Panc1 (cell line): ENCODE measurements around the gene PMP22. TPM values are rescaled to one million over a fixed set of nuclear protein-coding genes. Genes with fewer than 3 reads are reported as not detected.

Experiments used
- ATAC-seq: fragments of 200-7000 bp; cut with Tn5 transposase; 2 replicates; pipeline ENCODE4 v1.9.1; 2020; ENCODE audit warnings: mild to moderate bottlenecking, moderate library complexity
- Bru-seq: library from RNA; stranded (reverse); fragments of 400-500 nt; gene quantifications from one replicate; lab custom pipeline; 2021; lab: Mats Ljungman, UMichigan
- BruChase-seq, 2 experiments: library from RNA; stranded (reverse); fragments of 400-500 nt; gene quantifications; one replicate each; lab custom pipeline; 2021; lab: Mats Ljungman, UMichigan
- BruUV-seq: library from RNA; stranded (reverse); fragments of 400-500 nt; replicated peaks from 2 replicates; lab custom pipeline; 2021; lab: Mats Ljungman, UMichigan
- CTCF ChIA-PET: fragments of 300-600 bp; sonication (Branson Sonifier 250); formaldehyde crosslinking; loops from one replicate; lab custom pipeline; 2022; ENCODE audit warnings: antibody characterized with exemption; lab: Charles Lee
- POLR2A ChIA-PET: fragments of 300-600 bp; sonication (Branson Sonifier 250); formaldehyde crosslinking; loops from one replicate; lab custom pipeline; 2022; ENCODE audit warnings: antibody characterized with exemption; lab: Charles Lee
- DNase-seq: peaks from one replicate; pipeline ENCODE4 v3.0.0-alpha.2; 2010; ENCODE audit warnings: low read depth, low spot score
- H3K27ac ChIP-seq: 2 replicates; pipeline ENCODE4 v1.5.1; 2011; ENCODE audit warnings: mild to moderate bottlenecking, low read length, inconsistent platforms
- H3K27me3 ChIP-seq: fragments of 200-500 bp; sonication (Bioruptor generic); 2 replicates; pipeline ENCODE4 v1.6.0; 2014; ENCODE audit warnings: low read length, inconsistent platforms; ENCODE audit not compliant: control insufficient read depth, insufficient read depth
- H3K36me3 ChIP-seq: fragments of 200-500 bp; sonication (Bioruptor generic); 2 replicates; pipeline ENCODE4 v1.5.1; 2014; ENCODE audit warnings: inconsistent platforms, mild to moderate bottlenecking, low read length, moderate library complexity; ENCODE audit not compliant: control insufficient read depth, insufficient read depth
- H3K4me1 ChIP-seq: 2 replicates; pipeline ENCODE4 v1.5.1; 2011; ENCODE audit warnings: inconsistent platforms, mild to moderate bottlenecking, low read length, moderate library complexity; ENCODE audit not compliant: control insufficient read depth, insufficient read depth
- H3K4me3 ChIP-seq, 2 experiments: 2 replicates each; pipeline ENCODE4 v1.5.1; 2011 to 2012; ENCODE audit warnings: low read depth in 2 of 2, low read length in 2 of 2, mild to moderate bottlenecking in 2 of 2, inconsistent platforms in 1 of 2, moderate library complexity in 1 of 2
- H3K9me3 ChIP-seq: fragments of 200-500 bp; sonication (Bioruptor generic); 2 replicates; pipeline ENCODE4 v1.5.1; 2014; ENCODE audit warnings: low read depth, mild to moderate bottlenecking, inconsistent platforms, low read length, moderate library complexity; ENCODE audit not compliant: control insufficient read depth, insufficient read depth
- POLR2AphosphoS5 ChIP-seq: IDR thresholded peaks from 2 replicates; pipeline ENCODE4 v1.6.1; 2012; ENCODE audit warnings: mild to moderate bottlenecking, low read depth, low read length, moderate library complexity
- SIN3A ChIP-seq: IDR thresholded peaks from 2 replicates; pipeline ENCODE4 v1.6.1; 2012; ENCODE audit warnings: low read depth, mild to moderate bottlenecking, low read length, moderate library complexity, borderline replicate concordance; ENCODE audit not compliant: insufficient read depth
- TCF7L2 ChIP-seq: IDR thresholded peaks from 2 replicates; pipeline ENCODE4 v1.6.1; 2011; ENCODE audit warnings: mild to moderate bottlenecking, low read depth, low read length, inconsistent platforms
- in situ Hi-C: cut with HindIII; loops from 2 replicates; pipeline ENCODE4 v1.10.0; 2016; ENCODE audit warnings: low sequenced_read_pairs, low pct_unique_long_range_greater_than_20kb
- intact Hi-C: fragments of 100-400 bp; cut with micrococcal nuclease; formaldehyde crosslinking; loops from one replicate; pipeline ENCODE4 v1.10.0; 2022; ENCODE audit not compliant: unreplicated experiment
- long read RNA-seq: library from polyadenylated mRNA; unstranded; transcript quantifications from one replicate; pipeline ENCODE4 v2.0.0, GENCODE V29; 2021; ENCODE audit not compliant: unreplicated experiment
- polyA plus RNA-seq: library from polyadenylated mRNA; unstranded; fragments of >200 nt; gene quantifications from one replicate; pipeline ENCODE4 v1.2.1, GENCODE V29; 2012; ENCODE audit warnings: missing spikeins; ENCODE audit not compliant: insufficient read length
- total RNA-seq: library from RNA; stranded (reverse); gene quantifications from one replicate; pipeline ENCODE4 v1.2.1, GENCODE V29; 2021; ENCODE audit not compliant: unreplicated experiment
- TF ChIP-seq, protein P1 (sequence below): fragments of 450-650 bp; IDR thresholded peaks from 2 replicates; pipeline ENCODE4 v1.5.1; 2017; ENCODE audit warnings: mild to moderate bottlenecking
- TF ChIP-seq, protein P2 (sequence below), 2 experiments: IDR thresholded peaks; 2 replicates each; pipeline ENCODE4 v1.6.1; 2011 to 2012; ENCODE audit warnings: low read depth in 2 of 2, control low read depth in 1 of 2, low read length in 1 of 2, mild to moderate bottlenecking in 1 of 2, moderate library complexity in 1 of 2; ENCODE audit not compliant: insufficient read depth in 1 of 2

Gene PMP22
- 6.0 TPM for total RNA-seq
- 6.6 TPM for polyA plus RNA-seq
- percentile 41 among the genes with signal in this experiment for Bru-seq, nascent RNA
- percentile 38 among the genes with signal in this experiment for BruChase-seq, experiment 1, labeled RNA remaining after a 2-hour chase
- percentile 46 among the genes with signal in this experiment for BruChase-seq, experiment 2, labeled RNA remaining after a 6-hour chase
- long read RNA-seq, partial matches to known transcripts: 8 of 10 reads
- long read RNA-seq, other reads (novel, unspliced or antisense): 1 of 10 reads

DNA sequence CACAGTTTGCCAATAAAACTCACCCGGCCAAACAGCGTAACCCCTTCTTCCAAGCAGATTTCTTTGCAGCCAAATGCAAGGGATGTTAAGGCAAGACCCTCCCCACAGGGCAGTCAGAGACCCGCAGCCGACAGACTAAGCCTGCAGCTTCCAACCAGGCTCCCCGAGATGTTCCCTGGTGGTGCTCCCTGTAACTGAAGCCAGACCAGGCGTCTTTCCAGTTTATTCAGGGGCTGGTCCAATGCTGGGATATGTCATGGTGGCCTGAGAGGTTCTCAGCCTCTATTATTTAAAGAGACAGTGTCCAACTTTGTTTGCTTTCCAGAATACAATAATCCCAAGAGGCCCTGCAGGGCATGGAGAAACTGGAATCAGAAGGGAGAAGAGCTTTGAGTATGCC lies at the start of gene PMP22:
Gene PMP22 (minus strand): TSS at position 196 of the 400 bp plus-strand sequence. CDS start 4,599 bp downstream, outside the sequence.
- no peak within 1 kb of the TSS for H3K4me3 ChIP-seq
- ChIA-PET POLR2A (no interaction called here), CTCF (no interaction called here)
- intact Hi-C loops: no loop called here
- TF ChIP-seq, protein P1, sequence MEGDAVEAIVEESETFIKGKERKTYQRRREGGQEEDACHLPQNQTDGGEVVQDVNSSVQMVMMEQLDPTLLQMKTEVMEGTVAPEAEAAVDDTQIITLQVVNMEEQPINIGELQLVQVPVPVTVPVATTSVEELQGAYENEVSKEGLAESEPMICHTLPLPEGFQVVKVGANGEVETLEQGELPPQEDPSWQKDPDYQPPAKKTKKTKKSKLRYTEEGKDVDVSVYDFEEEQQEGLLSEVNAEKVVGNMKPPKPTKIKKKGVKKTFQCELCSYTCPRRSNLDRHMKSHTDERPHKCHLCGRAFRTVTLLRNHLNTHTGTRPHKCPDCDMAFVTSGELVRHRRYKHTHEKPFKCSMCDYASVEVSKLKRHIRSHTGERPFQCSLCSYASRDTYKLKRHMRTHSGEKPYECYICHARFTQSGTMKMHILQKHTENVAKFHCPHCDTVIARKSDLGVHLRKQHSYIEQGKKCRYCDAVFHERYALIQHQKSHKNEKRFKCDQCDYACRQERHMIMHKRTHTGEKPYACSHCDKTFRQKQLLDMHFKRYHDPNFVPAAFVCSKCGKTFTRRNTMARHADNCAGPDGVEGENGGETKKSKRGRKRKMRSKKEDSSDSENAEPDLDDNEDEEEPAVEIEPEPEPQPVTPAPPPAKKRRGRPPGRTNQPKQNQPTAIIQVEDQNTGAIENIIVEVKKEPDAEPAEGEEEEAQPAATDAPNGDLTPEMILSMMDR: no peak
- TF ChIP-seq SIN3A: no peak
- H3K9me3 ChIP-seq: no peaks in the 10 kb centered on the region
- H3K27ac ChIP-seq: no peak within 1 kb of the TSS
- no peaks in the 10 kb centered on the region; the same call in none of the 2 replicates for H3K36me3 ChIP-seq
- in situ Hi-C loops: no loop called here
- no peak for ATAC-seq
- DNase-seq: no peak
- BruUV-seq: no TSS peak
- H3K4me1 ChIP-seq: peaks cover 5% of the 10 kb centered on the region; the same call in 1 of the 2 replicates
- peaks cover 8% of the 10 kb centered on the region for H3K27me3 ChIP-seq

DNA sequence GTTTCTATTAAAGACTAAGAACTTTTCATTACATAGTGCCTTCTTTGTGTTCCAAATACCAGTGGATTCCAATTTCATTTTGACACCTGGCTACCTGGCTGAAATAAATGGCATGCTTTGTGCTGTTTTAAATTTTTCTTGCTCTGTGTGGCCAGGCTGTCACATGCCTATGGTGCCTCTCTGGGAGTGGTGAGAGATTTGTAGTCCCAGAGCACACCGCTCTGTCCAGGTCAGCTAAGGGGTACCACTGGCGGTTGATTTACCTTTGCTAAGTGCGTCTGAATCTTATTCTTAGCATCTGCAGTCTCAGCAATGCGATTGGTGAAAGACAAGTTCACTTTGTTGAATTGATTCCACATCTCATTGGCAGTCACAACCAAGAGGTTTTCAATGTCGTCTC lies 46.9 kb upstream of the PMP22 start:
- no peak overlapping the region for H3K27ac ChIP-seq
- peaks cover 2% of the 10 kb centered on the region; the same call in 1 of the 2 replicates for H3K27me3 ChIP-seq
- in situ Hi-C loops: no loop called here
- intact Hi-C loops: no loop called here
- no peaks in the 10 kb centered on the region for H3K9me3 ChIP-seq
- ChIA-PET POLR2A (no interaction called here), CTCF (no interaction called here)
- DNase-seq: no peak
- TF ChIP-seq POLR2AphosphoS5 (no peak), TCF7L2 (no peak)
- TF ChIP-seq, protein P1: no peak
- no peaks in the 10 kb centered on the region for H3K36me3 ChIP-seq
- H3K4me3 ChIP-seq: no peak overlapping the region
- no peak for ATAC-seq
- no TSS peak for BruUV-seq
- H3K4me1 ChIP-seq: no peaks in the 10 kb centered on the region

DNA sequence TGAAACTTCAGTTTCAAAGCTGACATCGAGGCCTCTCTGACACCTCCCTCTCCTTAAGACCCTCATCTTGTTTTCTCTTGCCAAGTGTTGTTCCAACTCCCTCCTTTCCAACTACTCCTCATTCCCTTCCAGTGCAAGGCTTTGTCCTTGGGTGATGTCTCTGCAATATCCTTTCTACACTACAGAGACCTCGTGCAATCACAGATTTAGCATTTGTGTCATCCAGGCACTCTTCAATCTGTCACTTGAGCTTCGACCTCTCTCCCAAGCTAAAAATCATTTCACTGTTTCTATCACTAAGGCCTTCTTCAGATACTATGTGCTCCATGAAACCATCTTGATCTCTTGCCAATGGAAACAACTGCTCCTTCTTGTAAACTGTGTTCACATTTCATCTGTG lies 44.7 kb upstream of the PMP22 start:
- no peak for TF ChIP-seq SIN3A
- TF ChIP-seq, protein P1: no peak
- TF ChIP-seq POLR2AphosphoS5: no peak
- TF ChIP-seq, protein P2, sequence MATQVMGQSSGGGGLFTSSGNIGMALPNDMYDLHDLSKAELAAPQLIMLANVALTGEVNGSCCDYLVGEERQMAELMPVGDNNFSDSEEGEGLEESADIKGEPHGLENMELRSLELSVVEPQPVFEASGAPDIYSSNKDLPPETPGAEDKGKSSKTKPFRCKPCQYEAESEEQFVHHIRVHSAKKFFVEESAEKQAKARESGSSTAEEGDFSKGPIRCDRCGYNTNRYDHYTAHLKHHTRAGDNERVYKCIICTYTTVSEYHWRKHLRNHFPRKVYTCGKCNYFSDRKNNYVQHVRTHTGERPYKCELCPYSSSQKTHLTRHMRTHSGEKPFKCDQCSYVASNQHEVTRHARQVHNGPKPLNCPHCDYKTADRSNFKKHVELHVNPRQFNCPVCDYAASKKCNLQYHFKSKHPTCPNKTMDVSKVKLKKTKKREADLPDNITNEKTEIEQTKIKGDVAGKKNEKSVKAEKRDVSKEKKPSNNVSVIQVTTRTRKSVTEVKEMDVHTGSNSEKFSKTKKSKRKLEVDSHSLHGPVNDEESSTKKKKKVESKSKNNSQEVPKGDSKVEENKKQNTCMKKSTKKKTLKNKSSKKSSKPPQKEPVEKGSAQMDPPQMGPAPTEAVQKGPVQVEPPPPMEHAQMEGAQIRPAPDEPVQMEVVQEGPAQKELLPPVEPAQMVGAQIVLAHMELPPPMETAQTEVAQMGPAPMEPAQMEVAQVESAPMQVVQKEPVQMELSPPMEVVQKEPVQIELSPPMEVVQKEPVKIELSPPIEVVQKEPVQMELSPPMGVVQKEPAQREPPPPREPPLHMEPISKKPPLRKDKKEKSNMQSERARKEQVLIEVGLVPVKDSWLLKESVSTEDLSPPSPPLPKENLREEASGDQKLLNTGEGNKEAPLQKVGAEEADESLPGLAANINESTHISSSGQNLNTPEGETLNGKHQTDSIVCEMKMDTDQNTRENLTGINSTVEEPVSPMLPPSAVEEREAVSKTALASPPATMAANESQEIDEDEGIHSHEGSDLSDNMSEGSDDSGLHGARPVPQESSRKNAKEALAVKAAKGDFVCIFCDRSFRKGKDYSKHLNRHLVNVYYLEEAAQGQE (IDR thresholded peaks at IDR 0.05; ENCODE audit: insufficient read depth in 1 of 2, low read depth in 2 of 2, low read length in 1 of 2): no peak
- no peak for TF ChIP-seq TCF7L2
- CTCF ChIA-PET: no interaction called here
- no peak overlapping the region for H3K4me3 ChIP-seq
- intact Hi-C loops (no loop called here), in situ Hi-C loops (no loop called here)
- H3K27ac ChIP-seq: no peak overlapping the region
- POLR2A ChIA-PET: no interaction called here
- no peaks in the 10 kb centered on the region for H3K4me1 ChIP-seq
- H3K27me3 ChIP-seq: peaks cover 2% of the 10 kb centered on the region; the same call in 1 of the 2 replicates
- BruUV-seq: no TSS peak
- H3K36me3 ChIP-seq: no peaks in the 10 kb centered on the region
- H3K9me3 ChIP-seq: no peaks in the 10 kb centered on the region
- DNase-seq: no peak
- no peak for ATAC-seq
